Psoas muscle (tissue), 8 donors: ENCODE data around the gene BBS2. TPM values are rescaled to one million over a fixed set of nuclear protein-coding genes. Genes with fewer than 3 reads are reported as not detected.

ENCODE experiments used
- ATAC-seq, 4 donors: fragments of 200-7000 bp; cut with Tn5 transposase; one replicate each; pipeline ENCODE4 v1.9.1; 2020; ENCODE audit warnings: moderate library complexity in 3 of 4, mild to moderate bottlenecking in 2 of 4
- DNase-seq, 2 donors: peaks; one replicate each; pipeline ENCODE4 v3.0.0-alpha.2; 2020
- H3K27ac ChIP-seq: fragments of 200-600 bp; one replicate; pipeline ENCODE4 v1.8.0; 2022
- H3K27me3 ChIP-seq, 3 donors: fragments of 200-600 bp in 1 of 3; one replicate each; pipeline versions ENCODE4 v1.6.1 to v1.8.0; 2013 to 2022; ENCODE audit warnings: low read length in 2 of 3, mild to moderate bottlenecking in 2 of 3, moderate library complexity in 1 of 3; ENCODE audit not compliant: insufficient read depth in 3 of 3
- H3K36me3 ChIP-seq, 2 donors: fragments of 200-600 bp in 1 of 2; one replicate each; pipeline versions ENCODE4 v1.6.1 to v1.8.0; 2013 to 2022; ENCODE audit warnings: low read depth in 1 of 2, mild to moderate bottlenecking in 1 of 2, moderate library complexity in 1 of 2; ENCODE audit not compliant: insufficient read depth in 1 of 2
- H3K4me1 ChIP-seq: fragments of 200-600 bp; one replicate; pipeline ENCODE4 v1.8.0; 2022
- H3K4me3 ChIP-seq: fragments of 200-600 bp; one replicate; pipeline ENCODE4 v1.8.0; 2022; ENCODE audit warnings: mild to moderate bottlenecking
- H3K9me3 ChIP-seq: fragments of 200-600 bp; one replicate; pipeline ENCODE4 v1.8.0; 2022
- WGBS, 3 donors: extraction: QIAGEN DNeasy Blood & Tissue Kit; methylation state at CpG; one replicate each; pipeline versions ENCODE4 v1.1.6 to v1.1.7; 2013; 5-methylcytosine and 5-hydroxymethylcytosine counted together
- intact Hi-C, 2 donors: fragments of 100-400 bp; cut with DNase I; formaldehyde crosslinking; loops; one replicate each; pipeline versions ENCODE4 v1.11.0 to v1.14.2; 2022
- polyA plus RNA-seq, 3 donors: library from polyadenylated mRNA; stranded (reverse); fragments of 200-250 nt; gene quantifications; one replicate each; pipeline ENCODE4 v1.2.3, GENCODE V29; 2013
- total RNA-seq, 4 donors: library from RNA; stranded (reverse); fragmentation: NEBNext Ultra II Directional in 2 of 4; extraction: Animal tissue kit (Norgen Biotek cat#: 25700) in 2 of 4; gene quantifications; one replicate each; pipeline versions ENCODE4 v1.2.1 to v1.2.4, GENCODE V29; 2021 to 2023
- TF ChIP-seq, protein P1 (sequence below): fragments of 200-600 bp; IDR thresholded peaks from one replicate; pipeline ENCODE4 v1.8.0; 2022; ENCODE audit warnings: antibody characterized with exemption
- donor health status: healthy with polysubstance abuse.
- donor health status: DM: no; HTN: no; CAD: no; lungs with moderate emphysema.
- donor health status: Bipolar disorder and iron deficiency.
- donor health status: healthy.
- donor health status: DM: yes; HTN: yes; CAD: no.
- donor health status: DM: no; HTN: no; CAD: no.
- donor health status: DM: no; HTN: no; CAD: no.
- donor health status: DM: yes; HTN: yes; CAD: no.

Gene BBS2
- total and polyA plus RNA-seq, 7 donors, result 19.1 to 70.6 (median 30.3) TPM

DNA sequence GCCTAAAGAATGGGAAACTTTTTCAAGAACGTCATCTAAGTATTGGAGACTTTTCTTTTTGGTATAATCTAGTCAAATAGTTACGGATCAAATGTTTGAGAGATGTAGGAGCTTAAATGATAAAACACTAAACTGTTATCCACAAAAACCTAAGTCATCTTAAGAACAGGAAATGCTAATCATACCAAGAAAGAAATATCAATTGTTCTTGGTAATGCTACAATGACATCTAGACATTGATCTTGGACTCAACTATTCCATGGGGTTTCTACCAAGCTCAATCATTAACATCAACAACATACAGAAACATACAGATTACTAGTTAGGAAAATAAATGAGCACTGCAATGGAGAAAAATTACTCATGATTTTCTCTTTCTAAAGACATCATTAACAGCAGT is 72.5 kb downstream of the BBS2 start:
- TF ChIP-seq, protein P1, sequence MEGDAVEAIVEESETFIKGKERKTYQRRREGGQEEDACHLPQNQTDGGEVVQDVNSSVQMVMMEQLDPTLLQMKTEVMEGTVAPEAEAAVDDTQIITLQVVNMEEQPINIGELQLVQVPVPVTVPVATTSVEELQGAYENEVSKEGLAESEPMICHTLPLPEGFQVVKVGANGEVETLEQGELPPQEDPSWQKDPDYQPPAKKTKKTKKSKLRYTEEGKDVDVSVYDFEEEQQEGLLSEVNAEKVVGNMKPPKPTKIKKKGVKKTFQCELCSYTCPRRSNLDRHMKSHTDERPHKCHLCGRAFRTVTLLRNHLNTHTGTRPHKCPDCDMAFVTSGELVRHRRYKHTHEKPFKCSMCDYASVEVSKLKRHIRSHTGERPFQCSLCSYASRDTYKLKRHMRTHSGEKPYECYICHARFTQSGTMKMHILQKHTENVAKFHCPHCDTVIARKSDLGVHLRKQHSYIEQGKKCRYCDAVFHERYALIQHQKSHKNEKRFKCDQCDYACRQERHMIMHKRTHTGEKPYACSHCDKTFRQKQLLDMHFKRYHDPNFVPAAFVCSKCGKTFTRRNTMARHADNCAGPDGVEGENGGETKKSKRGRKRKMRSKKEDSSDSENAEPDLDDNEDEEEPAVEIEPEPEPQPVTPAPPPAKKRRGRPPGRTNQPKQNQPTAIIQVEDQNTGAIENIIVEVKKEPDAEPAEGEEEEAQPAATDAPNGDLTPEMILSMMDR, result no peak
- no peaks in the 10 kb centered on the region for H3K27me3 ChIP-seq
- peaks cover 2 to 51% of the 10 kb centered on the region in 2 donors for H3K36me3 ChIP-seq
- H3K4me1 ChIP-seq, result peaks cover 28% of the 10 kb centered on the region
- no peak overlapping the region for H3K27ac ChIP-seq
- H3K9me3 ChIP-seq, result no peaks in the 10 kb centered on the region
- no peak for DNase-seq
- ATAC-seq, result no peak
- 67 to 88% (median 75%) methylated on average over 2 of the region's 2 CpGs for WGBS, 3 donors
- intact Hi-C loops, result no loop called here
- no peak overlapping the region for H3K4me3 ChIP-seq

DNA sequence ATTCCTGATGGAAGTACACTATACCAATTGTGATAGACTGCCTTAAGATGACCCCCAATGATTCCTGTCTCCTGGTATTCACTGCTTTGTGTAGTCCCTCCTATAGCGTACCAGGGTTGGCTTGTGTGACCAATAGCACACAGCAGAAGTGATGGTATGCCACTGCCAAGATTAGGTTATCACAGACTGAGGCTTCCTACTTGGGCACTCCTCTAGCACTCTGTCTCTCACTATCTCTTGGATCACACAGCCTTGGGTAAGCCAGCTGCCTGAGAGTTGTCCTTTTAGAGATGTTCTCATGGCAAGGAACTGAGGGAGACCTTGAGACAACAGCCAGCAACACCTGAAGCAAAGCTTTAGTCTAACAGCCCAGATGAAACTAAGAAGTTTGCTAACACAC is 81.8 kb downstream of the BBS2 start:
- 85 to 100% (median 97%) methylated on average over 1 of the region's 1 CpG for WGBS, 3 donors
- Histone ChIP-seq H3K27ac (no peak overlapping the region), H3K9me3 (no peaks in the 10 kb centered on the region), H3K36me3 (peaks cover 3 to 84% of the 10 kb centered on the region in 2 donors), H3K27me3 (no peaks in the 10 kb centered on the region), H3K4me1 (peaks cover 10% of the 10 kb centered on the region), H3K4me3 (no peak overlapping the region)
- intact Hi-C loops, result no loop called here
- no peak for DNase-seq
- no peak for ATAC-seq
- TF ChIP-seq, protein P1, result no peak

DNA sequence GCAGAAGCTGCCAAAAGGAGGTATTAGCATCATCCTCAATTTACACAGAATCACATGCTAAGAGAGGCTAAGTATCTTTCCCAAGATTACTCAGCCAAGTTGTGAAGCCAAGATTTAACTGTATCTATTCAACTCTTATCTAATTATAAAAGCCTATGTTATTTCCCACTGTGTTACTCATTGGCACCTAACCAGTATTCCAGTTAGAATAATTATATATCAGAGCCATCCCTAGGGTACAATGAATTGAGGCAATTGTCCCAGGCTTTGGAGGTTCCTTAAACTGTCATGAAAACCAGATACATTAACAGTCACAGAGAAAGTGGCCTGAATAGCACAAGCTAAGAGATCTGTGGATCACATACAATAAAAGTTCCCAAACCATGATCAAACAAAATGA is 83.6 kb downstream of the BBS2 start:
- TF ChIP-seq, protein P1, result no peak
- Histone ChIP-seq H3K36me3 (peaks cover 5 to 83% of the 10 kb centered on the region in 2 donors), H3K9me3 (no peaks in the 10 kb centered on the region), H3K27me3 (no peaks in the 10 kb centered on the region), H3K4me3 (no peak overlapping the region), H3K4me1 (peaks cover 10% of the 10 kb centered on the region), H3K27ac (no peak overlapping the region)
- DNase-seq (no peak), ATAC-seq (no peak)
- intact Hi-C loops, result no loop called here

Other genes with a start within 250 kb of the BBS2 start
- 100 to 1,000 TPM; 146 to 270 (median 194) TPM for gene AMFR, start 94.5 kb downstream of the BBS2 start, total RNA-seq
- 100 to 1,000 TPM; 106 to 453 (median 160) TPM for gene AMFR, start 94.5 kb downstream of the BBS2 start, polyA plus RNA-seq
- 10 to 100 TPM; 41.1 to 52.4 (median 48.5) TPM for gene NUDT21, start 68.7 kb downstream of the BBS2 start, total RNA-seq
- gene NUDT21, start 68.7 kb downstream of the BBS2 start, polyA plus RNA-seq, result 10 to 100 TPM; 16.9 to 39.0 (median 28.6) TPM
- 10 to 100 TPM; 56.3 to 97.6 (median 73.4) TPM for gene OGFOD1, start 68.5 kb downstream of the BBS2 start, total RNA-seq
- gene OGFOD1, start 68.5 kb downstream of the BBS2 start, polyA plus RNA-seq, result 100 to 1,000 TPM in 1 of 3 donors, 10 to 100 TPM in 2; 40.9 to 100 (median 42.6) TPM
- not detected for gene MT4, start 45.0 kb upstream of the BBS2 start, total RNA-seq
- gene MT4, start 45.0 kb upstream of the BBS2 start, polyA plus RNA-seq, result not detected
- 10 to 100 TPM in 1 of 4 donors, 1 to 10 TPM in 1, under 1 TPM in 1, not detected in 1; 0.57 to 10.5 (median 5.9) TPM for gene MT3, start 69.5 kb upstream of the BBS2 start, total RNA-seq
- 1 to 10 TPM in 2 of 3 donors, under 1 TPM in 1; 0.80 to 7.3 (median 2.5) TPM for gene MT3, start 69.5 kb upstream of the BBS2 start, polyA plus RNA-seq
- gene MT2A, start 88.6 kb upstream of the BBS2 start, total RNA-seq, result 1,000 to 10,000 TPM in 3 of 4 donors, 100 to 1,000 TPM in 1; 342 to 5,614 (median 2,291) TPM
- over 10,000 TPM in 1 of 3 donors, 1,000 to 10,000 TPM in 2; 1,603 to 11,565 (median 3,170) TPM for gene MT2A, start 88.6 kb upstream of the BBS2 start, polyA plus RNA-seq
- 100 to 1,000 TPM in 2 of 4 donors, 10 to 100 TPM in 2; 44.1 to 669 (median 256) TPM for gene MT1E, start 105.8 kb upstream of the BBS2 start, total RNA-seq
- gene MT1E, start 105.8 kb upstream of the BBS2 start, polyA plus RNA-seq, result 100 to 1,000 TPM; 122 to 556 (median 477) TPM
- 100 to 1,000 TPM in 1 of 4 donors, 10 to 100 TPM in 1, 1 to 10 TPM in 2; 1.4 to 288 (median 12.8) TPM for gene MT1M, start 112.6 kb upstream of the BBS2 start, total RNA-seq
- 100 to 1,000 TPM in 2 of 3 donors, 10 to 100 TPM in 1; 21.8 to 569 (median 300) TPM for gene MT1M, start 112.6 kb upstream of the BBS2 start, polyA plus RNA-seq
- gene MT1A, start 118.6 kb upstream of the BBS2 start, total RNA-seq, result 1,000 to 10,000 TPM in 1 of 4 donors, 10 to 100 TPM in 1, 1 to 10 TPM in 2; 4.0 to 1,028 (median 22.4) TPM
- gene MT1A, start 118.6 kb upstream of the BBS2 start, polyA plus RNA-seq, result 1,000 to 10,000 TPM in 2 of 3 donors, 100 to 1,000 TPM in 1; 128 to 4,396 (median 1,331) TPM
- not detected for gene MT1B, start 131.9 kb upstream of the BBS2 start, total RNA-seq
- gene MT1B, start 131.9 kb upstream of the BBS2 start, polyA plus RNA-seq, result not detected
- 1 to 10 TPM in 2 of 4 donors, under 1 TPM in 1, not detected in 1; 0.73 to 1.3 (median 1.2) TPM for gene MT1F, start 137.9 kb upstream of the BBS2 start, total RNA-seq
- 1 to 10 TPM; 1.1 to 3.2 (median 1.5) TPM for gene MT1F, start 137.9 kb upstream of the BBS2 start, polyA plus RNA-seq
- 1 to 10 TPM; 1.0 to 7.8 (median 4.3) TPM for gene MT1G, start 148.0 kb upstream of the BBS2 start, total RNA-seq
- gene MT1G, start 148.0 kb upstream of the BBS2 start, polyA plus RNA-seq, result 10 to 100 TPM in 2 of 3 donors, 1 to 10 TPM in 1; 3.7 to 24.1 (median 13.1) TPM
- not detected for gene MT1H, start 149.8 kb upstream of the BBS2 start, total RNA-seq
- gene MT1H, start 149.8 kb upstream of the BBS2 start, polyA plus RNA-seq, result not detected
- gene MT1X, start 162.4 kb upstream of the BBS2 start, total RNA-seq, result 1,000 to 10,000 TPM in 3 of 4 donors, 100 to 1,000 TPM in 1; 481 to 5,859 (median 2,812) TPM
- over 10,000 TPM in 1 of 3 donors, 1,000 to 10,000 TPM in 2; 4,054 to 16,364 (median 8,652) TPM for gene MT1X, start 162.4 kb upstream of the BBS2 start, polyA plus RNA-seq
- 10 to 100 TPM; 25.0 to 41.9 (median 26.4) TPM for gene NUP93, start 210.1 kb upstream of the BBS2 start, total RNA-seq
- 10 to 100 TPM; 16.5 to 44.3 (median 20.0) TPM for gene NUP93, start 210.1 kb upstream of the BBS2 start, polyA plus RNA-seq